Lung (tissue), 12 donors: ENCODE measurements around the gene SUPT3H. TPM values are rescaled to one million over a fixed set of nuclear protein-coding genes. Genes with fewer than 3 reads are reported as not detected.
A peak's percentile ranks its signal among the peaks of the same experiment; 100 is the strongest.

Experiments used
- ATAC-seq: fragments of 200-7000 bp; cut with Tn5 transposase; one replicate; pipeline ENCODE4 v1.9.1; 2020; ENCODE audit warnings: moderate number of reproducible peaks; ENCODE audit not compliant: insufficient read depth, low FRiP score
- DNase-seq, 3 donors: peaks; one replicate each; pipeline ENCODE4 v3.0.0-alpha.2; 2013 to 2017
- H3K27ac ChIP-seq, 2 donors: one replicate each; pipeline ENCODE4 v1.5.1; 2013; ENCODE audit warnings: mild to moderate bottlenecking in 2 of 2, moderate library complexity in 2 of 2, control low read depth in 1 of 2, inconsistent platforms in 1 of 2, low read depth in 1 of 2, low read length in 1 of 2
- H3K27me3 ChIP-seq, 3 donors: one replicate each; pipeline ENCODE4 v1.5.1; 2013; ENCODE audit warnings: low read length in 2 of 3; ENCODE audit not compliant: control insufficient read depth in 3 of 3, insufficient read depth in 3 of 3
- H3K36me3 ChIP-seq, 4 donors: one replicate each; pipeline ENCODE4 v1.5.1; 2013; ENCODE audit warnings: low read length in 4 of 4, mild to moderate bottlenecking in 1 of 4, moderate library complexity in 1 of 4; ENCODE audit not compliant: control insufficient read depth in 4 of 4, insufficient read depth in 4 of 4
- H3K4me1 ChIP-seq, 5 donors: one replicate each; pipeline ENCODE4 v1.5.1; 2013; ENCODE audit warnings: low read length in 5 of 5, mild to moderate bottlenecking in 2 of 5, moderate library complexity in 1 of 5; ENCODE audit not compliant: control insufficient read depth in 5 of 5, insufficient read depth in 5 of 5
- H3K4me3 ChIP-seq: one replicate; pipeline ENCODE4 v1.5.1; 2013; ENCODE audit warnings: mild to moderate bottlenecking, control low read depth, moderate library complexity
- H3K9ac ChIP-seq, 2 donors: one replicate each; pipeline ENCODE4 v1.5.1; 2013; ENCODE audit warnings: low read length in 2 of 2, control low read depth in 1 of 2; ENCODE audit not compliant: insufficient read depth in 1 of 2
- H3K9me3 ChIP-seq, 4 donors: one replicate each; pipeline ENCODE4 v1.5.1; 2013; ENCODE audit warnings: low read length in 3 of 4, mild to moderate bottlenecking in 1 of 4, moderate library complexity in 1 of 4; ENCODE audit not compliant: control insufficient read depth in 4 of 4, insufficient read depth in 3 of 4
- CTCF ChIP-seq: IDR thresholded peaks from 2 replicates; pipeline ENCODE4 v1.5.1; 2012; ENCODE audit warnings: mild to moderate bottlenecking; ENCODE audit errors: control extremely low read depth, extremely low read depth
- WGBS, 2 donors: extraction: QIAGEN DNeasy Blood & Tissue Kit; methylation state at CpG; one replicate each; pipeline ENCODE4 v1.1.7; 2013; 5-methylcytosine and 5-hydroxymethylcytosine counted together
- polyA plus RNA-seq, 2 donors: library from polyadenylated mRNA; stranded (reverse); fragments of 200-250 nt; gene quantifications; one replicate each; pipeline ENCODE4 v1.2.1, GENCODE V29; 2013
- total RNA-seq, 2 donors: library from RNA; depleted of rRNA in 1 of 2; stranded (reverse); fragments of >200 nt in 1 of 2; gene quantifications; one replicate each; pipeline ENCODE4 v1.2.1, GENCODE V29; 2014 to 2021
- donor health status: control.
- donor health status: control.
- donor health status: Bipolar disorder and iron deficiency.
- donor health status: healthy.
- donor health status: DM: yes; HTN: yes; CAD: no.

Gene SUPT3H
- total and polyA plus RNA-seq, 4 donors = 5.2 to 17.4 (median 8.2) TPM

GRCh38 chr6:45175272-45175671, 202.5 kb downstream of the SUPT3H start:
- no peak for ATAC-seq
- WGBS, 2 donors = 76 to 78% methylated on average over 7 of the region's 7 CpGs

DNA sequence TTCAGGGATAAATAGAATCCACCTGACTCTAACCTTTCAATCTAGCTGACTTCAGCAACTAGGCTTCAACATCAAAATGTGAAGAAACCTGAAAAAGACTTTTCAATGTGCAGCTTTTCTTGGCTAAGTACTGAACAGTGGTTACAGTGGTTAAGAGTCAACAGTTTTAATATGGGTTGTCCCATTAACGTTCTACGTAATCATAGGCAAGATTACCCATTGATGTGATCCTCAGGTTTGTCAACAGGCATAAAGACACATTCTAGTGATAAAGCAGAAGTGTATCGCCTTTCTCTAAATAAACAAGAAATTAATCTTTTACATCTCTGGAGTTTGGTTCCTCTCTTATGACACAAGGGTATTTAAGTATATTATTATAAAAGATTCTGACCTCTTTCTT, 203.7 kb downstream of the SUPT3H start:
- ATAC-seq (no peak), DNase-seq (no peak)
- H3K4me3 ChIP-seq = no peak overlapping the region
- no peak for TF ChIP-seq CTCF
- no peak overlapping the region for H3K9ac ChIP-seq
- H3K9me3 ChIP-seq = no peaks in the 10 kb centered on the region
- no peaks in the 10 kb centered on the region for H3K27me3 ChIP-seq
- H3K36me3 ChIP-seq = no peaks in the 10 kb centered on the region
- 70 to 88% methylated on average over 3 of the region's 3 CpGs for WGBS, 2 donors
- no peak overlapping the region for H3K27ac ChIP-seq
- H3K4me1 ChIP-seq = no peaks in the 10 kb centered on the region

More at GRCh38 chr6:45175272-45175671, 202.5 kb downstream of the SUPT3H start:
- no peak for TF ChIP-seq CTCF
- H3K4me1 ChIP-seq = no peaks in the 10 kb centered on the region
- H3K36me3 ChIP-seq = no peaks in the 10 kb centered on the region
- no peaks in the 10 kb centered on the region for H3K27me3 ChIP-seq
- no peaks in the 10 kb centered on the region for H3K9me3 ChIP-seq
- no peak overlapping the region for H3K27ac ChIP-seq
- H3K9ac ChIP-seq = no peak overlapping the region
- DNase-seq = no peak
- H3K4me3 ChIP-seq = no peak overlapping the region

- Histone ChIP-seq H3K9me3 (no peaks in the 10 kb centered on the region), H3K9ac (no peak overlapping the region), H3K27ac (no peak overlapping the region), H3K4me3 (no peak overlapping the region), H3K4me1 (no peaks in the 10 kb centered on the region), H3K27me3 (no peaks in the 10 kb centered on the region), H3K36me3 (no peaks in the 10 kb centered on the region)
- DNase-seq = no peak
- ATAC-seq = no peak
- WGBS, 2 donors = 58 to 75% methylated on average over 1 of the region's 1 CpG
- TF ChIP-seq CTCF = no peak
Measured at GRCh38 chr6:45171380-45171779, 206.4 kb downstream of the SUPT3H start.

DNA sequence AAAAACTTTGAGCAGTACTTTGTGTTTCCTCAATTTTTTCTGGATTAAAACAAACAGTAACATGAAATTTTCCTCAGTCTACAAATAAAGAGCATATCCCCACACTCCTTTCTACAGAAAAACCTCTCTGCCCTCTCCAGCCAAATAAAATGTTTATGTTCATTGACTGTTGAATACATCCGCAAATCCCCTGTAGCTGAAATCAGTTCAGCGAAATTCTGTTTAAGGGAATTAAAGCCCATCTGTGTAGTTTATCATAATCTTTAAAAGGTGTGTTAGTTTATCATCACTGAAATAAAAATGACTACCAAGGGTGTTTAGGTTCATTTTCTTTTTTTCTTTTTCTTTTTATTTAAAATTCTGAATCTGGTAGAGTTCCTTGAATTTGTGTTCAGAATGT, 207.4 kb downstream of the SUPT3H start:
- H3K9me3 ChIP-seq = no peaks in the 10 kb centered on the region
- 91% methylated on average over 2 of the region's 2 CpGs for WGBS, 2 donors
- H3K36me3 ChIP-seq = no peaks in the 10 kb centered on the region
- H3K27me3 ChIP-seq = no peaks in the 10 kb centered on the region
- H3K4me1 ChIP-seq = no peaks in the 10 kb centered on the region
- H3K4me3 ChIP-seq = no peak overlapping the region
- H3K27ac ChIP-seq = no peak overlapping the region
- no peak for ATAC-seq
- no peak overlapping the region for H3K9ac ChIP-seq
- DNase-seq = peak in 1 of 3 donors; percentile 2
- TF ChIP-seq CTCF = no peak
